CD4-positive, alpha-beta T cell (primary cell): Measurements from ENCODE around the gene ATP6V0E2. TPM values are rescaled to one million over a fixed set of nuclear protein-coding genes. Genes with fewer than 3 reads are reported as not detected.
A peak's percentile ranks its signal among the peaks of the same experiment; 100 is the strongest.

Source experiments
- ATAC-seq: fragments of 200-7000 bp; cut with Tn5 transposase; one replicate; pipeline ENCODE4 v1.10.0; 2022; ENCODE audit warnings: mild to moderate bottlenecking; ENCODE audit not compliant: poor library complexity
- CTCF ChIA-PET: fragments of 350-600 bp; sonication (Branson Sonifier 250); formaldehyde crosslinking; loops from one replicate; lab custom pipeline; 2021; ENCODE audit warnings: antibody characterized with exemption, inconsistent platforms; lab: Charles Lee
- POLR2A ChIA-PET: fragments of 350-600 bp; sonication (Branson Sonifier 250); formaldehyde crosslinking; loops from one replicate; lab custom pipeline; 2021; ENCODE audit warnings: antibody characterized with exemption, inconsistent platforms; lab: Charles Lee
- DNase-seq, 14 experiments: peaks; one replicate each; pipeline ENCODE4 v3.0.0-alpha.2; 2013 to 2020; ENCODE audit warnings: mixed read lengths in 2 of 14
- H3K27ac ChIP-seq, 2 donors: one replicate each; pipeline versions ENCODE4 v1.5.1 to v1.7.0; 2013; ENCODE audit warnings: low read length in 2 of 2, low read depth in 1 of 2, mild to moderate bottlenecking in 1 of 2
- H3K27me3 ChIP-seq, 2 experiments: 1 replicate in 1 of 2; 2 replicates in 1 of 2; pipeline versions ENCODE4 v1.6.1 to v1.7.0; 2013; ENCODE audit warnings: low read length in 2 of 2, control low read depth in 1 of 2, mild to moderate bottlenecking in 1 of 2, moderate library complexity in 1 of 2; ENCODE audit not compliant: insufficient read depth in 2 of 2, control insufficient read depth in 1 of 2
- H3K36me3 ChIP-seq: one replicate; pipeline ENCODE4 v1.6.1; 2013; ENCODE audit warnings: low read length, control low read depth; ENCODE audit not compliant: insufficient read depth
- H3K4me1 ChIP-seq: one replicate; pipeline ENCODE4 v1.6.1; 2013; ENCODE audit warnings: low read length, control low read depth; ENCODE audit not compliant: insufficient read depth
- H3K4me3 ChIP-seq: one replicate; pipeline ENCODE4 v1.5.1; 2013; ENCODE audit warnings: mild to moderate bottlenecking, low read length, moderate library complexity
- H3K9me3 ChIP-seq, 2 experiments: 1 replicate in 1 of 2; 2 replicates in 1 of 2; pipeline versions ENCODE4 v1.6.1 to v1.7.0; 2013; ENCODE audit warnings: low read length in 2 of 2, mild to moderate bottlenecking in 2 of 2, control low read depth in 1 of 2, moderate library complexity in 1 of 2; ENCODE audit not compliant: control insufficient read depth in 1 of 2, insufficient read depth in 1 of 2
- H3K27ac Mint-ChIP-seq: one replicate; pipeline ENCODE4 v1.8.0; 2020; ENCODE audit warnings: mixed read lengths
- H3K27me3 Mint-ChIP-seq: one replicate; pipeline ENCODE4 v1.8.0; 2021; ENCODE audit warnings: mixed read lengths
- H3K36me3 Mint-ChIP-seq: one replicate; pipeline ENCODE4 v1.8.0; 2021; ENCODE audit warnings: low read depth, mixed read lengths
- H3K4me1 Mint-ChIP-seq: one replicate; pipeline ENCODE4 v1.8.0; 2021; ENCODE audit warnings: low read depth, mixed read lengths
- H3K4me3 Mint-ChIP-seq: one replicate; pipeline ENCODE4 v1.8.0; 2020; ENCODE audit warnings: mild to moderate bottlenecking, mixed read lengths
- H3K9me3 Mint-ChIP-seq: one replicate; pipeline ENCODE4 v1.8.0; 2020; ENCODE audit warnings: mixed read lengths
- intact Hi-C, 2 experiments: fragments of 100-400 bp; cut with DNase I in 1 of 2; cut with micrococcal nuclease in 1 of 2; formaldehyde crosslinking; loops; one replicate each; pipeline versions ENCODE4 v1.15.1 to v1.9.0; 2023 to 2025; cut with DNase I, micrococcal nuclease
- total RNA-seq, 174 experiments: library from RNA in 2 of 174; stranded (reverse) in 2 of 174; gene quantifications; one replicate each; pipeline ENCODE4 v1.2.3 and lab custom pipeline; 2021 to 2026
- TF ChIP-seq, protein P1 (sequence below): fragments of 200-600 bp; IDR thresholded peaks from one replicate; pipeline ENCODE4 v1.8.0; 2022; ENCODE audit warnings: antibody characterized with exemption, mild to moderate bottlenecking

ATP6V0E2 gene
- total RNA-seq, 2 experiments from 2014 or later: 23.2 to 24.9 TPM

DNA sequence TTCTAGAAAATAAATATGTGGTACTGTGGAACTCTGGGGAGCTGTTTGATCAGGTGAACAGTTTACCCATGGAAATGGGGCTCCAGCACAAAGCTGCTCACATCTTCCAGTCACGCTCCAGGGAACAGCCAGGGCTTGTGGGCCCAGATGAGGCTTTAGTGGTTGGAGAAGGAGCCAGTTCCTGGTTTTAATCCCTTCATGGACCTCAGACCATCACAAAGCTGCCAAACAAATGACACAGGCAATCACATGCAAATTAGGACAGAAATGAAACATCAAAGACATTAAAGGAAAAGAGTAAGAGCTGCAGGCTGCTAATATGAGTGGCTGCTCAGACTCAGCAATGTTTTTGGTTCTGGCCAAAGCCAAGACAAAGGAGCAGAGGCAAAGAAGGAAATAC, 2.2 kb upstream of the ATP6V0E2 start:
- intact Hi-C loops: loop anchor here (2.0 to 5.0 kb wide), 3 partner anchors 15 to 154 kb away; partner anchors contain the start of gene ZNF467 (in 1 of the 2)
- peak overlapping the region; percentile 92 for H3K4me3 Mint-ChIP-seq
- POLR2A ChIA-PET: interaction anchor here (1.4 to 7.2 kb wide), 6 partner anchors 10 to 98 kb away, joined by 3 to 83 read pairs (median 8); partner anchors contain the start of genes ZNF467 and ZNF862
- CTCF ChIA-PET: interaction anchor here (1.1 to 2.4 kb wide), 5 partner anchors 10 to 247 kb away, joined by 5 to 8 read pairs (median 7); partner anchors contain the start of gene ZNF862
- TF ChIP-seq, protein P1, sequence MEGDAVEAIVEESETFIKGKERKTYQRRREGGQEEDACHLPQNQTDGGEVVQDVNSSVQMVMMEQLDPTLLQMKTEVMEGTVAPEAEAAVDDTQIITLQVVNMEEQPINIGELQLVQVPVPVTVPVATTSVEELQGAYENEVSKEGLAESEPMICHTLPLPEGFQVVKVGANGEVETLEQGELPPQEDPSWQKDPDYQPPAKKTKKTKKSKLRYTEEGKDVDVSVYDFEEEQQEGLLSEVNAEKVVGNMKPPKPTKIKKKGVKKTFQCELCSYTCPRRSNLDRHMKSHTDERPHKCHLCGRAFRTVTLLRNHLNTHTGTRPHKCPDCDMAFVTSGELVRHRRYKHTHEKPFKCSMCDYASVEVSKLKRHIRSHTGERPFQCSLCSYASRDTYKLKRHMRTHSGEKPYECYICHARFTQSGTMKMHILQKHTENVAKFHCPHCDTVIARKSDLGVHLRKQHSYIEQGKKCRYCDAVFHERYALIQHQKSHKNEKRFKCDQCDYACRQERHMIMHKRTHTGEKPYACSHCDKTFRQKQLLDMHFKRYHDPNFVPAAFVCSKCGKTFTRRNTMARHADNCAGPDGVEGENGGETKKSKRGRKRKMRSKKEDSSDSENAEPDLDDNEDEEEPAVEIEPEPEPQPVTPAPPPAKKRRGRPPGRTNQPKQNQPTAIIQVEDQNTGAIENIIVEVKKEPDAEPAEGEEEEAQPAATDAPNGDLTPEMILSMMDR: no peak
- Histone ChIP-seq H3K27ac (peak overlapping the region; percentile 51 to 92), H3K4me1 (peaks cover 87% of the 10 kb centered on the region), H3K36me3 (peaks cover 8% of the 10 kb centered on the region), H3K9me3 (no peaks in the 10 kb centered on the region), H3K27me3 (no peaks in the 10 kb centered on the region), H3K4me3 (no peak overlapping the region)
- peaks cover 87% of the 10 kb centered on the region for H3K4me1 Mint-ChIP-seq
- no peaks in the 10 kb centered on the region for H3K27me3 Mint-ChIP-seq
- peaks cover 2% of the 10 kb centered on the region for H3K36me3 Mint-ChIP-seq
- ATAC-seq (no peak), DNase-seq (peak in 2 of 14 experiments; percentile 28 to 36)
- peak overlapping the region; percentile 92 for H3K27ac Mint-ChIP-seq
- H3K9me3 Mint-ChIP-seq: no peaks in the 10 kb centered on the region

GRCh38 chr7:149872419-149873073, 1.2 kb upstream of the ATP6V0E2 start:
- H3K27me3 Mint-ChIP-seq: no peaks in the 10 kb centered on the region
- H3K36me3 Mint-ChIP-seq: peaks cover 10% of the 10 kb centered on the region
- no peaks in the 10 kb centered on the region for H3K9me3 Mint-ChIP-seq
- peak overlapping the region; percentile 92 for H3K4me3 Mint-ChIP-seq
- H3K4me1 ChIP-seq: peaks cover 82% of the 10 kb centered on the region
- H3K4me1 Mint-ChIP-seq: peaks cover 82% of the 10 kb centered on the region
- no peaks in the 10 kb centered on the region for H3K27me3 ChIP-seq
- peak overlapping the region; percentile 92 for H3K27ac Mint-ChIP-seq
- ATAC-seq: no peak
- CTCF ChIA-PET: interaction anchor here (1.1 to 2.4 kb wide), 5 partner anchors 11 to 248 kb away, joined by 5 to 8 read pairs (median 7); partner anchors contain the start of gene ZNF862
- H3K36me3 ChIP-seq: peaks cover 15% of the 10 kb centered on the region
- TF ChIP-seq, protein P1: no peak
- POLR2A ChIA-PET: interaction anchor here (1.4 to 7.2 kb wide), 5 partner anchors 9 to 34 kb away, joined by 3 to 83 read pairs (median 12); partner anchors contain the start of gene ZNF862
- peak overlapping the region; percentile 75 for H3K4me3 ChIP-seq
- H3K9me3 ChIP-seq: no peaks in the 10 kb centered on the region
- H3K27ac ChIP-seq: peak overlapping the region; percentile 37 to 77
- peak in 3 of 14 experiments; percentile 61 to 63 (median 62) for DNase-seq
- intact Hi-C loops: loop anchor here (1.0 to 5.0 kb wide), 4 partner anchors 7 to 155 kb away; partner anchors contain the start of genes ZNF467 (in 1 of the 2) and ZNF862 (in 1 of the 2)

- H3K27me3 Mint-ChIP-seq: no peaks in the 10 kb centered on the region
- H3K27ac Mint-ChIP-seq: peak overlapping the region; percentile 92
- ChIA-PET CTCF (interaction anchor here (1.2 kb wide), 1 partner anchor 9 kb away, joined by 3 read pairs; no protein-coding TSS in a partner anchor), POLR2A (interaction anchor here (1.3 to 7.2 kb wide), 2 partner anchors 19 to 35 kb away, joined by 3 to 83 read pairs; partner anchors contain the start of gene ZNF862)
- no peak for ATAC-seq
- H3K4me1 Mint-ChIP-seq: peaks cover 72% of the 10 kb centered on the region
- H3K4me3 Mint-ChIP-seq: peak overlapping the region; percentile 95
- TF ChIP-seq, protein P1: no peak
- peaks cover 23% of the 10 kb centered on the region for H3K36me3 Mint-ChIP-seq
- Histone ChIP-seq H3K27me3 (no peaks in the 10 kb centered on the region), H3K27ac (peak overlapping the region in 1 of 2 donors; percentile 77), H3K36me3 (peaks cover 30% of the 10 kb centered on the region), H3K4me1 (peaks cover 70% of the 10 kb centered on the region), H3K4me3 (peak overlapping the region; percentile 75), H3K9me3 (no peaks in the 10 kb centered on the region)
- intact Hi-C loops: loop anchor here (1.0 to 5.0 kb wide), 4 partner anchors 9 to 157 kb away; partner anchors contain the start of genes ZNF467 (in 1 of the 2) and ZNF862 (in 1 of the 2)
- DNase-seq: peak in 1 of 14 experiments; percentile 25
- H3K9me3 Mint-ChIP-seq: no peaks in the 10 kb centered on the region
Observed at GRCh38 chr7:149873970-149874643, 338 bp downstream of the ATP6V0E2 start.
